Uterus (tissue), 4 donors: ENCODE results near the gene UBE2D2. TPM values are rescaled to one million over a fixed set of nuclear protein-coding genes. Genes with fewer than 3 reads are reported as not detected.

ENCODE experiments used
- DNase-seq, 2 donors: peaks; one replicate each; pipeline ENCODE4 v3.0.0-alpha.2; 2019 to 2020
- H3K27ac ChIP-seq, 2 donors: fragments of 200-600 bp; sonication (generic); 1 replicate in 1 of 2; 2 replicates in 1 of 2; pipeline ENCODE4 v1.5.1; 2016 to 2018
- H3K27me3 ChIP-seq, 2 donors: fragments of 200-600 bp; sonication (generic); one replicate each; pipeline ENCODE4 v1.5.1; 2018 to 2019; ENCODE audit warnings: control low read depth in 1 of 2
- H3K36me3 ChIP-seq, 2 donors: fragments of 200-600 bp; sonication (generic); one replicate each; pipeline ENCODE4 v1.5.1; 2019; ENCODE audit warnings: control low read depth in 1 of 2
- H3K4me1 ChIP-seq, 2 donors: fragments of 200-600 bp; sonication (generic); one replicate each; pipeline ENCODE4 v1.5.1; 2018 to 2019; ENCODE audit warnings: control low read depth in 1 of 2
- H3K4me3 ChIP-seq, 2 donors: fragments of 200-600 bp; sonication (generic); 1 replicate in 1 of 2; 2 replicates in 1 of 2; pipeline ENCODE4 v1.5.1; 2018 to 2019; ENCODE audit warnings: mild to moderate bottlenecking in 1 of 2
- H3K9me3 ChIP-seq, 2 donors: fragments of 200-600 bp; sonication (generic); one replicate each; pipeline ENCODE4 v1.5.1; 2019; ENCODE audit warnings: control low read depth in 1 of 2
- CTCF ChIP-seq, 4 experiments: fragments of 200-600 bp in 2 of 4; fragments of 450-650 bp in 2 of 4; sonication (generic) in 2 of 4; IDR thresholded peaks; one replicate each; pipeline ENCODE4 v1.5.1; 2016 to 2019; ENCODE audit warnings: antibody characterized with exemption in 4 of 4, mild to moderate bottlenecking in 2 of 4, moderate library complexity in 1 of 4
- POLR2A ChIP-seq, 2 donors: fragments of 450-650 bp; IDR thresholded peaks; one replicate each; pipeline ENCODE4 v1.6.1; 2016; ENCODE audit warnings: antibody characterized with exemption in 2 of 2, mild to moderate bottlenecking in 1 of 2, moderate library complexity in 1 of 2
- intact Hi-C: fragments of 100-400 bp; cut with DNase I; formaldehyde crosslinking; loops from one replicate; pipeline ENCODE4 v1.15.1; 2023; ENCODE audit warnings: low total_unique reads
- total RNA-seq, 4 donors: library from RNA; depleted of rRNA in 3 of 4; stranded (reverse); fragments of >200 nt in 3 of 4; gene quantifications; one replicate each; pipeline versions ENCODE4 v1.1.0 to v1.2.4, GENCODE V29; 2014 to 2023
- donor health status: DM: yes; HTN: yes; CAD: no.

Gene UBE2D2
- total RNA-seq, 4 donors from 2014 or later = 34.1 to 153 (median 76.3) TPM

- H3K36me3 ChIP-seq = no peaks in the 10 kb centered on the region
- H3K27ac ChIP-seq = peak overlapping the region; percentile 89 to 96
- no peaks in the 10 kb centered on the region for H3K9me3 ChIP-seq
- H3K27me3 ChIP-seq = no peaks in the 10 kb centered on the region
- intact Hi-C loops = no loop called here
- DNase-seq = no peak
- TF ChIP-seq POLR2A (IDR thresholded peaks at IDR 0.05) (no peak), CTCF (IDR thresholded peaks at IDR 0.05) (peak in 2 of 4 experiments; percentile 13 to 19)
- H3K4me3 ChIP-seq = no peak overlapping the region
- peaks cover 0 to 40% of the 10 kb centered on the region in 2 donors for H3K4me1 ChIP-seq
Observed at GRCh38 chr5:139670369-139671095, 109.4 kb downstream of the UBE2D2 start.

GRCh38 chr5:139671096-139671841 lies 110.1 kb downstream of the UBE2D2 start:
- Histone ChIP-seq H3K27me3 (no peaks in the 10 kb centered on the region), H3K4me1 (peaks cover 0 to 40% of the 10 kb centered on the region in 2 donors)

GRCh38 chr5:139675213-139675612 lies 114.1 kb downstream of the UBE2D2 start:
- no peak for TF ChIP-seq CTCF (IDR thresholded peaks at IDR 0.05)
- no peak for DNase-seq
- Histone ChIP-seq H3K36me3 (no peaks in the 10 kb centered on the region), H3K9me3 (no peaks in the 10 kb centered on the region), H3K27ac (no peak overlapping the region), H3K4me3 (no peak overlapping the region), H3K4me1 (peaks cover 0 to 22% of the 10 kb centered on the region in 2 donors), H3K27me3 (no peaks in the 10 kb centered on the region)
- intact Hi-C loops = no loop called here

More at GRCh38 chr5:139671096-139671841, 110.1 kb downstream of the UBE2D2 start:
- TF ChIP-seq CTCF (IDR thresholded peaks at IDR 0.05) = no peak
- TF ChIP-seq POLR2A (IDR thresholded peaks at IDR 0.05) = no peak
- intact Hi-C loops = no loop called here
- Histone ChIP-seq H3K9me3 (no peaks in the 10 kb centered on the region), H3K4me3 (no peak overlapping the region), H3K36me3 (no peaks in the 10 kb centered on the region), H3K27ac (peak overlapping the region; percentile 55 to 63)
- no peak for DNase-seq

- TF ChIP-seq POLR2A (IDR thresholded peaks at IDR 0.05) = no peak
- TF ChIP-seq CTCF (IDR thresholded peaks at IDR 0.05) = no peak
Observed at GRCh38 chr5:139675825-139676224, 114.7 kb downstream of the UBE2D2 start.

GRCh38 chr5:139676406-139676805 lies 115.3 kb downstream of the UBE2D2 start:
- peaks cover 0 to 12% of the 10 kb centered on the region in 2 donors for H3K4me1 ChIP-seq
- TF ChIP-seq POLR2A (IDR thresholded peaks at IDR 0.05) = no peak
- no peak for TF ChIP-seq CTCF (IDR thresholded peaks at IDR 0.05)
- intact Hi-C loops = no loop called here

More at GRCh38 chr5:139675825-139676224, 114.7 kb downstream of the UBE2D2 start:
- peaks cover 0 to 16% of the 10 kb centered on the region in 2 donors for H3K4me1 ChIP-seq
- intact Hi-C loops = no loop called here
- H3K9me3 ChIP-seq = no peaks in the 10 kb centered on the region
- no peaks in the 10 kb centered on the region for H3K27me3 ChIP-seq
- H3K4me3 ChIP-seq = no peak overlapping the region
- H3K36me3 ChIP-seq = no peaks in the 10 kb centered on the region
- no peak overlapping the region for H3K27ac ChIP-seq
- no peak for DNase-seq

More at GRCh38 chr5:139676406-139676805, 115.3 kb downstream of the UBE2D2 start:
- Histone ChIP-seq H3K27ac (peak overlapping the region in 1 of 2 donors; percentile 19), H3K36me3 (no peaks in the 10 kb centered on the region), H3K4me3 (no peak overlapping the region), H3K9me3 (no peaks in the 10 kb centered on the region), H3K27me3 (no peaks in the 10 kb centered on the region)
- no peak for DNase-seq
